ENCODE measurements around the gene NID1.

Gene NID1

DNA sequence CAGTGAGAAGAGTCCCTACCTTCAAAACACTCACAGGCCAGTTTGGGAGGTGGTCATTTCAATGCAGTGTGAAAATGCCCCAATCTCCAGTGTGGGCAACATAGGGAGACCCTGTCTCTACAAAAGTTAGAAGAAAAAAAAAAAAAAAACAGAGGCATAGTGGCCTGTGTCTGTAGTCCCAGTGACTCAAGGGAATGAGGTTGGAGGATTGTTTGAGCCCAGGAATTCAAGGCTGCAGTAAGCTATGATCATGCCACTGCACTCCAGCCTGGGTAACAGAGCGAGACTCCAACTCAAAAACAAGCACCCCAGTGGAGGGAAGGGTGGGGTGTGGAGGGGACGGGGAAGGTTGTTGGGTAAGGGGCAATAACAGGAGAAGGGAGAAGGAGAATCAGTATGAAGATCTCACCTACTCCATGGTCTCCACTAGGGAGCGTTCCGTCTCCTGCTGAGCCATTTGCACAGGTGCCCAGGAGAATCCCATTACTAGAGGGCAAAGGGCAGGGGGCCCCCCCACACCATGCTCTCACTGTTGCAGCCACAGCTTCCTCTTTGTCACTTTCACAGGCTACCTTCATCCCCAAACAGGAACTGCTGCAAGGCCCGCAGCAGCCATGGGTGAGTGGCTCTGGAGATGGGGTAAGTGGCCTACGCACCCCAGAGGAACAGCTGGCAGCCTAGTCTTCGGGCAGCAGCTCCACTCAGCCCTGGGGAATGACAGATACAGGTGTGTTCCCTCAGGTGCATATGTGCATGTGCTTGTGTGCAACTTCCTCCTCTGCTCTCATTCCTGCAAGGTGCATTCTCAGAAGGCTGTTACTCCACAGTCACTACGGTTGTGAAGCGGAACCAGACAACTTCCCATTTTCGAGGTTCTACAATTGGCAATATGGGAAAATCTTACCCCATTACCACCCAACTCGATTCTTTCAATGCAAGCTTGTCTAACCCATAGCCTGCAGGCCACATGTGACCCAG, 110.3 kb downstream of the NID1 start:
- no peak overlapping the region for H2BK120ac ChIP-seq (ENCODE audit: insufficient read depth, low read length, poor library complexity)
- H3K23ac ChIP-seq (ENCODE audit: low read length): no peak overlapping the region
- H2AFZ ChIP-seq (ENCODE audit: insufficient read depth, low read length, poor library complexity): no peak overlapping the region
- H3K9ac ChIP-seq (ENCODE audit: low read length): no peak overlapping the region
- H3K27ac ChIP-seq (ENCODE audit: low read depth, low read length): no peak overlapping the region
- no peak overlapping the region for H3K14ac ChIP-seq (ENCODE audit: low read length)
- no peak overlapping the region for H4K91ac ChIP-seq (ENCODE audit: low read depth, low read length)
- no peaks in the 10 kb centered on the region for H3K79me1 ChIP-seq (ENCODE audit: low read length)
- H2AK5ac ChIP-seq (ENCODE audit: low read length): no peak overlapping the region
- no peaks in the 10 kb centered on the region for H3K27me3 ChIP-seq (ENCODE audit: insufficient read depth, low read length)
- H3K36me3 ChIP-seq (ENCODE audit: control insufficient read depth in 1 of 2, insufficient read depth in 2 of 2, low read length in 2 of 2): no peaks in the 10 kb centered on the region
- H3K4me3 ChIP-seq (ENCODE audit: low read depth, low read length): no peak overlapping the region
- no peak overlapping the region for H2BK5ac ChIP-seq (ENCODE audit: low read depth, low read length, poor library complexity)
- no peak overlapping the region for H4K12ac ChIP-seq (ENCODE audit: low read depth, low read length)
- no peak overlapping the region for H3K4me2 ChIP-seq (ENCODE audit: low read length)
- H3K79me2 ChIP-seq (ENCODE audit: control insufficient read depth, insufficient read depth, low read length, poor library complexity): no peaks in the 10 kb centered on the region
- WGBS (ENCODE audit: extremely low coverage, insufficient coverage, insufficient read length): no CpG with 5 or more reads among the region's 11 CpGs
- no peak overlapping the region for H4K8ac ChIP-seq (ENCODE audit: low read depth, low read length)
- H3K4ac ChIP-seq (ENCODE audit: low read depth, low read length): no peak overlapping the region
- H3K4me1 ChIP-seq (ENCODE audit: control insufficient read depth in 1 of 2, insufficient read depth in 2 of 2, low read length in 2 of 2): peaks cover 0 to 3% of the 10 kb centered on the region in 2 experiments
- H3K18ac ChIP-seq (ENCODE audit: low read length): no peak overlapping the region
- H3K9me3 ChIP-seq (ENCODE audit: insufficient read depth, low read depth, low read length): peaks cover 3% of the 10 kb centered on the region
- H2BK12ac ChIP-seq (ENCODE audit: low read length): no peak overlapping the region
- peak in 1 of 2 donors; percentile 29 for DNase-seq

DNA sequence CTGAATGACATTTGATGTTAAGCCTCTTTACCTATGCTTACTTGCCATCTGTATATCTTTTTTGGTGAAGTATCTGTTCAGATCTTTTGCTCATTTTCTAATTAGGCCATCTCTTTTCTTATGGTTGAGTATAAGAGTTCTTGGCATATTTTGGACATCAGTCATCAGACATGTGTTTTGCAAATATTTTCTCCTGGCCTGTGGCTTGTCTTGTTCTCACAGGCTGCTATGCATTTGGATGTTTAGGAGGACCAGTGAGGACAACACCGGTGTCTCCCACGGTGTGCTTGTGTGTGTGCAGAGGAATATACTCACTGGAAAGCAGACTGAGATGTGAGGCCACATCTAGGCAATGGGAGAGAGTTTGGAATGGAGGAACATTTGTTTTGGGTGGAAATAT, 111.1 kb downstream of the NID1 start:
- H2BK120ac ChIP-seq (ENCODE audit: insufficient read depth, low read length, poor library complexity): no peak overlapping the region
- no peak overlapping the region for H4K8ac ChIP-seq (ENCODE audit: low read depth, low read length)
- peaks cover 3% of the 10 kb centered on the region for H3K9me3 ChIP-seq (ENCODE audit: insufficient read depth, low read depth, low read length)
- no peaks in the 10 kb centered on the region for H3K79me2 ChIP-seq (ENCODE audit: control insufficient read depth, insufficient read depth, low read length, poor library complexity)
- H3K4me2 ChIP-seq (ENCODE audit: low read length): no peak overlapping the region
- no peak overlapping the region for H2AK5ac ChIP-seq (ENCODE audit: low read length)
- H2BK5ac ChIP-seq (ENCODE audit: low read depth, low read length, poor library complexity): no peak overlapping the region
- no peak overlapping the region for H2AFZ ChIP-seq (ENCODE audit: insufficient read depth, low read length, poor library complexity)
- H3K36me3 ChIP-seq (ENCODE audit: control insufficient read depth in 1 of 2, insufficient read depth in 2 of 2, low read length in 2 of 2): no peaks in the 10 kb centered on the region
- no CpG with 5 or more reads among the region's 2 CpGs for WGBS (ENCODE audit: extremely low coverage, insufficient coverage, insufficient read length)
- no peak overlapping the region for H3K4me3 ChIP-seq (ENCODE audit: low read depth, low read length)
- no peak overlapping the region for H3K14ac ChIP-seq (ENCODE audit: low read length)
- H3K9ac ChIP-seq (ENCODE audit: low read length): no peak overlapping the region
- H4K12ac ChIP-seq (ENCODE audit: low read depth, low read length): no peak overlapping the region
- H3K27ac ChIP-seq (ENCODE audit: low read depth, low read length): no peak overlapping the region
- H3K27me3 ChIP-seq (ENCODE audit: insufficient read depth, low read length): no peaks in the 10 kb centered on the region
- H3K18ac ChIP-seq (ENCODE audit: low read length): no peak overlapping the region
- DNase-seq: peak in 1 of 2 donors; percentile 66
- H3K23ac ChIP-seq (ENCODE audit: low read length): no peak overlapping the region
- no peak overlapping the region for H4K91ac ChIP-seq (ENCODE audit: low read depth, low read length)
- H3K4me1 ChIP-seq (ENCODE audit: control insufficient read depth in 1 of 2, insufficient read depth in 2 of 2, low read length in 2 of 2): peaks cover 0 to 3% of the 10 kb centered on the region in 2 experiments
- no peak overlapping the region for H2BK12ac ChIP-seq (ENCODE audit: low read length)
- H3K79me1 ChIP-seq (ENCODE audit: low read length): no peaks in the 10 kb centered on the region
- H3K4ac ChIP-seq (ENCODE audit: low read depth, low read length): no peak overlapping the region

DNA sequence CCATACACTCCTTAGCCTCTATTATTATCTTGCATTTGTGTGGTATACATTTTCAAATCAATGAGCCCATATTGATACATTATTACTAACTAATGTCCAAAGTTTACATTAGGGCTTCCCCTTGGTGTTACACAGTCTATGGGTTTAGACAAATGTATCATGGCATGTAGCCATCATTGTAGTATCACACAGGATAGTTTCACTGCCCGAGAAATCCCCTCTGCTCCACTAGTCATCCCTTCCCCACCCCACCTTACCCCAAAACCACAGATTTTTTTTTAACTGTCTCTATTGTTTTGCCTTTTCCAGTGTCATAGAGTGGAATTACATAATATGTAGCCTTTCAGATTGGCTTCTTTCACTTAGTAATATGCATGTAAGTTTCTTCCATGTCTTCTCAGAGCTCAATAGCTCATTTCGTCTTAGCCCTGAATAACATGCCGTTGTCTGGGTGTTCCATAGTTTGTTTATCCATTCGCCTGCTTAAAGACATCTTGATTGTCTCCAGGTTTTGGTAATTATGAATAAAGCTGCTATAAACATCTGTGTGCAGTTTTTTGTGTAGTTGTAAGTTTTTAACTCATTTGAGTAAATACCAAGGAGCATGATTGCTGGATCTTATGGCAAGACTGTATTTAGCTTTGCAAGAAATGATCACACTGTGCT, 111.8 kb downstream of the NID1 start:
- peaks cover 0 to 3% of the 10 kb centered on the region in 2 experiments for H3K4me1 ChIP-seq (ENCODE audit: control insufficient read depth in 1 of 2, insufficient read depth in 2 of 2, low read length in 2 of 2)
- no peak overlapping the region for H2BK5ac ChIP-seq (ENCODE audit: low read depth, low read length, poor library complexity)
- no peak overlapping the region for H4K12ac ChIP-seq (ENCODE audit: low read depth, low read length)
- H3K79me2 ChIP-seq (ENCODE audit: control insufficient read depth, insufficient read depth, low read length, poor library complexity): no peaks in the 10 kb centered on the region
- no peaks in the 10 kb centered on the region for H3K36me3 ChIP-seq (ENCODE audit: control insufficient read depth in 1 of 2, insufficient read depth in 2 of 2, low read length in 2 of 2)
- H2AFZ ChIP-seq (ENCODE audit: insufficient read depth, low read length, poor library complexity): no peak overlapping the region
- H4K91ac ChIP-seq (ENCODE audit: low read depth, low read length): no peak overlapping the region
- no peak overlapping the region for H3K4ac ChIP-seq (ENCODE audit: low read depth, low read length)
- no peak overlapping the region for H2BK120ac ChIP-seq (ENCODE audit: insufficient read depth, low read length, poor library complexity)
- peak in 1 of 2 donors; percentile 15 for DNase-seq
- no CpG with 5 or more reads among the region's 4 CpGs for WGBS (ENCODE audit: extremely low coverage, insufficient coverage, insufficient read length)
- H2BK12ac ChIP-seq (ENCODE audit: low read length): no peak overlapping the region
- no peaks in the 10 kb centered on the region for H3K27me3 ChIP-seq (ENCODE audit: insufficient read depth, low read length)
- H4K8ac ChIP-seq (ENCODE audit: low read depth, low read length): no peak overlapping the region
- H3K79me1 ChIP-seq (ENCODE audit: low read length): no peaks in the 10 kb centered on the region
- no peak overlapping the region for H3K4me3 ChIP-seq (ENCODE audit: low read depth, low read length)
- no peak overlapping the region for H3K14ac ChIP-seq (ENCODE audit: low read length)
- no peak overlapping the region for H3K23ac ChIP-seq (ENCODE audit: low read length)
- H3K4me2 ChIP-seq (ENCODE audit: low read length): no peak overlapping the region
- no peak overlapping the region for H3K18ac ChIP-seq (ENCODE audit: low read length)
- H2AK5ac ChIP-seq (ENCODE audit: low read length): no peak overlapping the region
- H3K27ac ChIP-seq (ENCODE audit: low read depth, low read length): no peak overlapping the region
- peaks cover 3% of the 10 kb centered on the region for H3K9me3 ChIP-seq (ENCODE audit: insufficient read depth, low read depth, low read length)
- H3K9ac ChIP-seq (ENCODE audit: low read length): no peak overlapping the region

DNA sequence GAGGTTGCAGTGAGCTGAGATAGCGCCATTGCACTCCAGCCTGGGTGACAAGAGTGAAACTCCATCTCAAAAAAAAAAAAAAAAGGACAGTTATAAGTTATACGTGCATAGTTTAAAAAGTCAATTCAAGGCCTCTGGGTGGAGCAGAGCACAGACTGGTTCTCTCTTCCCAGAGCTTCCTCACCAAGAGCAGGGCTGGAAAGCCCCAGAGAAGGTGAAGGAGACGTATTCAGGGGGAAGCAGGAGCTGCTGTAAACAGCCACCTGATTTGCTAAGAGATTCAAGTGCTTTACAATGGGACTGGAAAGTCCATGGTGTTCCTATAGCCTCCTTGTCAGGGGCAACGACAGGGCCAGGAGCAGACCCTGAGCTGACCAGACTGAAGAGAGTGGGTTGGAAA, 113.2 kb downstream of the NID1 start:
- H3K9me3 ChIP-seq (ENCODE audit: insufficient read depth, low read depth, low read length): peaks cover 3% of the 10 kb centered on the region
- H3K18ac ChIP-seq (ENCODE audit: low read length): no peak overlapping the region
- H3K14ac ChIP-seq (ENCODE audit: low read length): no peak overlapping the region
- H3K4ac ChIP-seq (ENCODE audit: low read depth, low read length): no peak overlapping the region
- no peak overlapping the region for H2BK5ac ChIP-seq (ENCODE audit: low read depth, low read length, poor library complexity)
- H3K36me3 ChIP-seq (ENCODE audit: control insufficient read depth in 1 of 2, insufficient read depth in 2 of 2, low read length in 2 of 2): no peaks in the 10 kb centered on the region
- no peak overlapping the region for H2BK12ac ChIP-seq (ENCODE audit: low read length)
- WGBS (ENCODE audit: extremely low coverage, insufficient coverage, insufficient read length): no CpG with 5 or more reads among the region's 4 CpGs
- no peak overlapping the region for H4K12ac ChIP-seq (ENCODE audit: low read depth, low read length)
- no peaks in the 10 kb centered on the region for H3K79me1 ChIP-seq (ENCODE audit: low read length)
- no peak overlapping the region for H3K27ac ChIP-seq (ENCODE audit: low read depth, low read length)
- peaks cover 0 to 3% of the 10 kb centered on the region in 2 experiments for H3K4me1 ChIP-seq (ENCODE audit: control insufficient read depth in 1 of 2, insufficient read depth in 2 of 2, low read length in 2 of 2)
- no peak overlapping the region for H3K4me2 ChIP-seq (ENCODE audit: low read length)
- no peak overlapping the region for H4K91ac ChIP-seq (ENCODE audit: low read depth, low read length)
- DNase-seq: no peak
- H3K9ac ChIP-seq (ENCODE audit: low read length): no peak overlapping the region
- no peak overlapping the region for H3K4me3 ChIP-seq (ENCODE audit: low read depth, low read length)
- H3K27me3 ChIP-seq (ENCODE audit: insufficient read depth, low read length): no peaks in the 10 kb centered on the region
- H2BK120ac ChIP-seq (ENCODE audit: insufficient read depth, low read length, poor library complexity): no peak overlapping the region
- H4K8ac ChIP-seq (ENCODE audit: low read depth, low read length): no peak overlapping the region
- no peak overlapping the region for H3K23ac ChIP-seq (ENCODE audit: low read length)
- no peak overlapping the region for H2AFZ ChIP-seq (ENCODE audit: insufficient read depth, low read length, poor library complexity)
- H3K79me2 ChIP-seq (ENCODE audit: control insufficient read depth, insufficient read depth, low read length, poor library complexity): no peaks in the 10 kb centered on the region
- no peak overlapping the region for H2AK5ac ChIP-seq (ENCODE audit: low read length)

Data from trophoblast cell (in vitro differentiated cells and primary cell).